AG04450 (cell line): ENCODE results near the gene SATB2. TPM values are rescaled to one million over a fixed set of nuclear protein-coding genes. Genes with fewer than 3 reads are reported as not detected.

Experiments
- CTCF ChIA-PET: fragments of 300-600, 350-600 bp; formaldehyde crosslinking; extraction: SDS; loops from one replicate; lab custom pipeline; 2022; ENCODE audit warnings: antibody characterized with exemption, inconsistent platforms; lab: Charles Lee
- POLR2A ChIA-PET: fragments of 350-600 bp; formaldehyde crosslinking; extraction: SDS; loops from one replicate; lab custom pipeline; 2021; ENCODE audit warnings: antibody characterized with exemption, inconsistent platforms; lab: Yijun Ruan, JAX
- DNase-seq: peaks from one replicate; pipeline ENCODE4 v3.0.0-alpha.2; 2011; ENCODE audit warnings: low read depth, low spot score
- H3K27ac ChIP-seq: one replicate; pipeline ENCODE4 v1.5.1; 2012; ENCODE audit warnings: low read depth, low read length, control low read depth
- H3K27me3 ChIP-seq: one replicate; pipeline ENCODE4 v1.6.0; 2012; ENCODE audit warnings: low read length; ENCODE audit not compliant: control insufficient read depth, insufficient read depth
- H3K4me3 ChIP-seq: 2 replicates; pipeline ENCODE4 v1.5.1; 2011; ENCODE audit warnings: mild to moderate bottlenecking, low read depth, low read length, control low read depth
- H3K9me3 ChIP-seq: 2 replicates; pipeline ENCODE4 v1.5.1; 2012; ENCODE audit warnings: low read length; ENCODE audit not compliant: control insufficient read depth, insufficient read depth
- polyA plus RNA-seq: library from polyadenylated mRNA; depleted of rRNA; stranded (reverse); fragments of >200 nt; gene quantifications from 2 replicates; pipeline ENCODE4 v1.2.3, GENCODE V29; 2011
- TF ChIP-seq, protein P1 (sequence below): IDR thresholded peaks from 2 replicates; pipeline ENCODE4 v1.5.1; 2011; ENCODE audit warnings: low read depth, low read length, control low read depth, inconsistent platforms

Gene SATB2
- polyA plus RNA-seq, 1 experiment, result 5.0 TPM

DNA sequence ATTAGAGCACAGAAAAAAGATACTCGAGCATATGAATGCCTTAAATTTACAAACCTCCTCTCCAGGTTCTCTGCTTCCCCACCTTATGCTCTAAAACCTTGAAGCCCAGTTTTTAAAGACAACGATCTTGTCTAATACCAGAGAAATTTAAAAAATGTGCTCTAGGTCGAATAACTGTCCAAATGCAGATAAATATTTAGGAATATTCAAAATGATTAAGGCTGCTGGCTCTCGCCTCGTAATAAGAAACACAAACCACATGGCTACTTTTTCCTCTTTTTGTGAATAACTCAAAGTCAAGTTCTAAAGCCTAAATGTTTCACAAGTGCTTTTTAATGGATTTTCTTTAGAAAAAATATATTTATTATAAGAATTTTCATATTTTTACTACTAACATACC, 101.3 kb downstream of the SATB2 start:
- ChIA-PET POLR2A (no interaction called here), CTCF (interaction anchor here (1.0 kb wide), 1 partner anchor 115 kb away, joined by 3 read pairs; no protein-coding TSS in a partner anchor)
- Histone ChIP-seq H3K4me3 (no peak overlapping the region), H3K27me3 (no peaks in the 10 kb centered on the region), H3K27ac (no peak overlapping the region), H3K9me3 (no peaks in the 10 kb centered on the region)
- TF ChIP-seq, protein P1, sequence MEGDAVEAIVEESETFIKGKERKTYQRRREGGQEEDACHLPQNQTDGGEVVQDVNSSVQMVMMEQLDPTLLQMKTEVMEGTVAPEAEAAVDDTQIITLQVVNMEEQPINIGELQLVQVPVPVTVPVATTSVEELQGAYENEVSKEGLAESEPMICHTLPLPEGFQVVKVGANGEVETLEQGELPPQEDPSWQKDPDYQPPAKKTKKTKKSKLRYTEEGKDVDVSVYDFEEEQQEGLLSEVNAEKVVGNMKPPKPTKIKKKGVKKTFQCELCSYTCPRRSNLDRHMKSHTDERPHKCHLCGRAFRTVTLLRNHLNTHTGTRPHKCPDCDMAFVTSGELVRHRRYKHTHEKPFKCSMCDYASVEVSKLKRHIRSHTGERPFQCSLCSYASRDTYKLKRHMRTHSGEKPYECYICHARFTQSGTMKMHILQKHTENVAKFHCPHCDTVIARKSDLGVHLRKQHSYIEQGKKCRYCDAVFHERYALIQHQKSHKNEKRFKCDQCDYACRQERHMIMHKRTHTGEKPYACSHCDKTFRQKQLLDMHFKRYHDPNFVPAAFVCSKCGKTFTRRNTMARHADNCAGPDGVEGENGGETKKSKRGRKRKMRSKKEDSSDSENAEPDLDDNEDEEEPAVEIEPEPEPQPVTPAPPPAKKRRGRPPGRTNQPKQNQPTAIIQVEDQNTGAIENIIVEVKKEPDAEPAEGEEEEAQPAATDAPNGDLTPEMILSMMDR, result no peak
- no peak for DNase-seq

DNA sequence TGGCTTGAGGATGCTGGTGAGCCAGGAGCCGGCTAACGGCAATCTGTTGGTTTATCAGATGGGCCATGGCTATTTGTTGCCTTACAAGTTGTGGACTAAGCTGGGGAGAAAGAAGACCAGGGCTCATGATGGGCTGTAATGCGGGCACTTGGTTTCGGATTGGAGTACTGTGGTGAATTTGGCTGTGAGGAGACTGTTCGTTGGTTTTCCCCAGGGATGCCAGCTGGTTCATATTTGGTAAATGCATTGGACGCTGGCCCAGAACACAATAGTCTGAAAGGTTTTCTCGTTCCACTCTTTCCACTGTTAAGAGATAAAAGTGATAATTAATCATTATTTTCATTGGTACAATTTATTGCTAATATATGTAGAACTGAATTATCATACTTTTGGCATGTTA, 108.9 kb downstream of the SATB2 start:
- ChIA-PET POLR2A (no interaction called here), CTCF (no interaction called here)
- H3K4me3 ChIP-seq, result no peak overlapping the region
- no peak for DNase-seq
- H3K9me3 ChIP-seq, result no peaks in the 10 kb centered on the region
- H3K27ac ChIP-seq, result no peak overlapping the region
- no peaks in the 10 kb centered on the region for H3K27me3 ChIP-seq
- TF ChIP-seq, protein P1, result no peak

DNA sequence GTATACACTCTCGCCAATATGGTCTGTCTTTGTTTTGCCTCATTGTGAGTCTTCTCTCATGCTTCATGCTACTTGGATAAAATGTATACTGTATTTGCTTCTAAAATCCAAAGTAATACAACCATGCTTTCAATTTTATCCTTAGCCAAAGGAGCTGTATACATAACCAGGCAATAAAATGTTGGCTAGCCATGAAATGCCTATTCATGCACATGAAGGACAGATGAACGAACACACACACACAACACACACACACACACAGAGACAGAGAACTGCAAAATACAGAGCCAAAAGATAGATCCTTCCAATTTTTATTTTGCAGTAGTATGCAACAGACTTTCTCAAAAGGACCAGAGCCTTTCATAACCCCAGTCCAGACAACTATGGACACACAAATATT, 113.7 kb downstream of the SATB2 start:
- CTCF ChIA-PET, result no interaction called here
- TF ChIP-seq, protein P1, result no peak
- H3K9me3 ChIP-seq, result no peaks in the 10 kb centered on the region
- DNase-seq, result no peak
- no peak overlapping the region for H3K4me3 ChIP-seq
- POLR2A ChIA-PET, result no interaction called here
- H3K27me3 ChIP-seq, result no peaks in the 10 kb centered on the region
- H3K27ac ChIP-seq, result no peak overlapping the region

DNA sequence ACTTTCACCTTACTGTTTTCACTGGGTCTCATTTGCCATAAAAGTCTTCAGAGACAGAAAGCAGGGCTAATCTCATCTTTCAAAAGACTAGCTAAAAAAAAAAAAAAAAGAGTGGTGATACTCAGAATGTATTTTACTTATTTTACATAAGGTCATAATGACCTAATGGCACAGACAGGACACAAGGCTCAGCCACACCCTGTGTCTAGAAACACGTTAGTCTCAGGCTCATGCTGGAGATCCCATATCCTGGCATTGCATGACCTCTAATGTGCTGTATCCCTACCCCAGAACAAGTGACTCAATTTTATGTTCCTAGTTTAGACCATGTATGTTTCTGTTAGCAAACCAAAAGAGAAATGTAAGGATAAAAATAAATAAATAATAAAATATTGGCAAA, 115.4 kb downstream of the SATB2 start:
- H3K27me3 ChIP-seq, result no peaks in the 10 kb centered on the region
- no peaks in the 10 kb centered on the region for H3K9me3 ChIP-seq
- TF ChIP-seq, protein P1, result no peak
- ChIA-PET POLR2A (no interaction called here), CTCF (no interaction called here)
- no peak overlapping the region for H3K4me3 ChIP-seq
- DNase-seq, result no peak
- H3K27ac ChIP-seq, result no peak overlapping the region

DNA sequence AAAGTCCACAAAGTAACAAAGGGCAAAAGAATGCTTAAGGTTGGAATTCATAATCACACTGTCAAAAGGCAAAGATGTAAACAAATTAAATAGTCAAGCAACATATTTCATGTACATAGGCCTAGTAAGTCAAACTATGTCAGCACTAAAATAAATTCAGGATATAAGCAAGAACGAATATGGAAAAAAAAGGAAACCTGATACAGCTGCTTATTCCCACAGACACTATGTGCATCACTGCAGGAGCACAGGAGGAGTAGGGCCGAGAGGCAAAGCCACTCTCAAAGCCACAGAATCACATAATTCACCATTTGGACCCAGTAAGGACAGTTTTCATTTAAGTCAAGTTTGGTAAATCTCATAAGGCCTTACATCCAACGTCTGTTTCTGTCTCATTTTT, 116.6 kb downstream of the SATB2 start:
- DNase-seq, result no peak
- POLR2A ChIA-PET, result no interaction called here
- Histone ChIP-seq H3K27me3 (no peaks in the 10 kb centered on the region), H3K9me3 (no peaks in the 10 kb centered on the region), H3K4me3 (no peak overlapping the region), H3K27ac (no peak overlapping the region)
- TF ChIP-seq, protein P1, result no peak
- CTCF ChIA-PET, result no interaction called here
